Right ventricle myocardium inferior (tissue), 1 donor: Measurements from ENCODE around the gene ZNF761. TPM values are rescaled to one million over a fixed set of nuclear protein-coding genes. Genes with fewer than 3 reads are reported as not detected.
A peak's percentile ranks its signal among the peaks of the same experiment; 100 is the strongest.
"Not testable (repeated sequence)": the region's sequence is repeated elsewhere in the genome, so short reads cannot be mapped to it uniquely, and the experiment has no call there.

Source experiments
- ATAC-seq: fragments of 200-7000 bp; cut with Tn5 transposase; one replicate; pipeline ENCODE4 v1.9.1; 2020; ENCODE audit warnings: mild to moderate bottlenecking, moderate library complexity
- DNase-seq: peaks from one replicate; pipeline ENCODE4 v3.0.0; 2021; ENCODE audit errors: missing footprints
- intact Hi-C: fragments of 100-400 bp; cut with DNase I; formaldehyde crosslinking; loops from one replicate; pipeline ENCODE4 v1.11.0; 2022
- long read RNA-seq: library from polyadenylated mRNA; unstranded; transcript quantifications from one replicate; pipeline ENCODE4 v2.0.0, GENCODE V29; 2021
- total RNA-seq: library from RNA; stranded (reverse); fragmentation: NEBNext Ultra II Directional; extraction: Animal tissue kit (Norgen Biotek cat#: 25700); gene quantifications from one replicate; pipeline ENCODE4 v1.2.1, GENCODE V29; 2021
- donor health status: DM: no; HTN: yes; CAD: no; lungs with severe emphysema.

The ZNF761 gene
- 3.8 TPM for total RNA-seq
- long read RNA-seq, partial matches to known transcripts = 1 of 3 reads
- long read RNA-seq, other reads (novel, unspliced or antisense) = 2 of 3 reads

DNA sequence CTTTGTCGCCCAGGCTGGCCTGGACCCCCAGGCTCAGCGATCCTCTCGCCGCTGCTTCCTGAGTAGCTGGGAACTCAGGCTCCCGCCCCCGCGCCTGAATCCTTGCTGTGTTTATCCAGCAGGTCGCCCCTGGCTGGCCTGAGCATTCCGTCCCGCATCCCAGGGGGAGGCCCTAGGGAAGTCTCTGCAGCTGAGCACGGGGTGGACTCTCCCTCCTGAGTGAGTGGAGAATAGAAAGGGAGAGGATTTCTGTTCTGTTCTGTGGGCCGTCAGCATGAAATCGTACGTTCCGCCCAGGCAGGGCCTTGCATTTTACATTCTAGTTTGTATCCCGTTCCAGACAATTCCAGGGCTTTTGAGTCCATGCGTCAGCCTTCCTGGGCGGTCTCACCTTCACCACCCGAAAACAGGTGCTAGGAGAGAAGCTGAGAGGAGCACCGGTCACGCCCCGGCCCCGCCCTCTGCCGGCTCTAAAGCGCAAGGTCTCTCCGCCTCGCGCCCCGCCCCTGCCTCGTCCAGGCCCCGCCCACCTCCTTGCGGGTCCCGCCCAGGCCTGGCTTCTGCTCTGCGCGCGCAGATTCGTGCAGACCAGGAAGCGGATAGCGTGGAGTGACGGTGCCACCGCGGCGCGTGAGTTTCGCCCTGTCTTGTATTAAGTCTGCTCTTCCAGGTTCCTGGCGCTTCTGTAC is at the start of gene ZNF761:
Gene ZNF761 (plus strand): TSS at position 586 of the 689 bp plus-strand sequence. CDS start 15,285 bp downstream, outside the sequence.
- peak; percentile 97 for DNase-seq
- intact Hi-C loops = loop anchor here (5.0 to 10.0 kb wide), 3 partner anchors 36 to 313 kb away; partner anchors contain the start of gene ZNF813
- peak; percentile 100 for ATAC-seq

DNA sequence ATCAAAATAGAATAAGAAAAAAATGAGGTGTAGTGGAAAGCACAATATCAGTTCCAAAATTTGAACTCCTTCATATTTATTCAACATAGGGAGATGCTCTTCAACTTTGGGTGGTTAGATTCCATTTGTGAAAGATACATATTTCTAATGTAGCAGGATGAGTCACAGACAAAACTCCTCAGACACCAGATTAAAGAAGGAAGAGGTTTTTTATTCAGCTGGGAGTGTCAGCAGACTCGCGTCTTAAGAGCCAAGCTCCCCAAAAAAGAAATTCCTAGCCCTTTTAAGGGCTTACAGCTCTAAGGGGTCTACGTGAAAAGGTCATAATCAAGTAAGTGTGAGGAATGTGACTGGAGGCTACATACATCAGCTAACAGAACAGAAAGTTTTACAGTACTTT is 43.6 kb upstream of the ZNF761 start:
- no peak for ATAC-seq
- no peak for DNase-seq
- intact Hi-C loops = no loop called here

DNA sequence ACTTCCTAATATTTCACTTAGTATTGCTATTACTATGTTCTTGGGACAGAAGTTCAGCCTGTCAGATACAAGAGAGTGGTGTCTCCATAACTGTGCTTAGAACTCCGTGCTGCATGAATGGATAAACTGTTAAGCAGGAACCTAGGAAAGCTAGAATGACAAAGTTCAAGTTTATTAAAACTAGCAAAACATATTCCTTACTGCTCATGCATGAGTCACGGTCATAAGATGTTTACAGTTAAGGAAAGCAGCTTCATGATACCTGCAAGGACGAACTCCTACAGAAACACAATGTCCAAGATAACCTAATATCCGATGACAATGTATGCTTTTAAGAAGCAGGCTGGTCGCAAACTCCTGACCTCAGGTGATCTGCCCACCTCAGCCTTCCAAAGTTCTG is 42.9 kb upstream of the ZNF761 start:
- ATAC-seq (no peak), DNase-seq (no peak)
- intact Hi-C loops = no loop called here

DNA sequence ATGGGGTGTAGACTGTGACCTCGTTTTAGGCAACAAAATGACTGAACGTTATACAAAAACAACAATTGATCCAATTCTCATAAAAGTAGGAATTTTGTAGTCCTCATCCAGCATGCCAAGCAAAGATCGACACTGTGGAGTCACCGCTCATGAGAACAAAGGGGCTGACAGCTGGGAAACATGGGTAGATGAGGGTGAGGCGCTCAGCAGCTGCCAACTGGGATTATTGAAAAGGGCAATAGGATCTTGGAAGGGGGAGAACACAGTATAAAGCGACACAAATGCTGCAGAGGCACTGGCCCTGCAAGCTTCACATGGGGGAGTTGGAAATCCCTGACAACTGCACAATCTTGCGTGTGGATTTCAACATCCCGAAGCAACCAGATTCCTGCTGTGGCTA is 42.2 kb upstream of the ZNF761 start:
- intact Hi-C loops = no loop called here
- no peak for DNase-seq
- no peak for ATAC-seq

DNA sequence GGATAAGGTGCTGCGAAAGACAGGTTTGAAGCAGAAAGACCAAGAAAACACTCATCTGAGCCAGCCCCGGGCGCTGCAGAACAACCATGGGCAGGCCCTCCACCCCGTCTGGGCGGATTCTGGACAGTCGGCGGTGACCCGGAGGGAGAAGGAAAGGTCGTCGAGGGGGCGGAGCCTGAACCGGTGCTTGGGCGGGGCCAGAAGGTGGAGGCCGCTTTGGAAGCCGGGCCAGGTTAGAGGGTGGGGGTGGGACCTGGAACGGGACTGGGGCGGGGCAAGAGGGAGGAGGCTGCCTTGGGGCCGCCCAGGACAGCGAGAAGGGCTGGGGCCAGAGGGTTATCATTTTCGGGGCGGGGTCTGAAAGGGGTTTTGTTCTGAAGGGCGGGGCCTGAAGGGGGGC is 41.8 kb upstream of the ZNF761 start:
- DNase-seq = no peak
- no peak for ATAC-seq
- intact Hi-C loops = no loop called here

DNA sequence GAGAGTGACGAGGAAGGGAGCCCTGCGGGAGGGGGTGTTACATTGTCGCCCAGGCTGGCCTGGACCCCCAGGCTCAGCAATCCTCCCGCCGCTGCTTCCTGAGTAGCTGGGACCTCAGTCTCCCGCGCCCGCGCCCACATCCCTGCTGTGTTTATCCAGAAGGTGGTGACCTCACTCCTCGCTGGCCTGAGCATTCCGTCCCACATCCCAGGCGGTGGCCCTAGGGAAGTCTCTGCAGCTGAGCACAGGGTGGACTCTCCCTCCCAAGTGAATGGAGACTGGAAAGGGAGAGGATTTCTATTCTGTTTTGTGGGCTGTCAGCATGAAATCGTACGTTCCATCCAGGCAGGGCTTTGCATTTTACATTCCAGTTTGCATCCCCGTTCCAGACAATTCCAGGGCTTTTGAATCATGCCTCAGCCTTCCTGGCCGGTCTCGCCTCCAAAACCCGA is 37.2 kb upstream of the ZNF761 start:
- intact Hi-C loops = no loop called here
- DNase-seq (peak; percentile 82), ATAC-seq (peak; percentile 69)

DNA sequence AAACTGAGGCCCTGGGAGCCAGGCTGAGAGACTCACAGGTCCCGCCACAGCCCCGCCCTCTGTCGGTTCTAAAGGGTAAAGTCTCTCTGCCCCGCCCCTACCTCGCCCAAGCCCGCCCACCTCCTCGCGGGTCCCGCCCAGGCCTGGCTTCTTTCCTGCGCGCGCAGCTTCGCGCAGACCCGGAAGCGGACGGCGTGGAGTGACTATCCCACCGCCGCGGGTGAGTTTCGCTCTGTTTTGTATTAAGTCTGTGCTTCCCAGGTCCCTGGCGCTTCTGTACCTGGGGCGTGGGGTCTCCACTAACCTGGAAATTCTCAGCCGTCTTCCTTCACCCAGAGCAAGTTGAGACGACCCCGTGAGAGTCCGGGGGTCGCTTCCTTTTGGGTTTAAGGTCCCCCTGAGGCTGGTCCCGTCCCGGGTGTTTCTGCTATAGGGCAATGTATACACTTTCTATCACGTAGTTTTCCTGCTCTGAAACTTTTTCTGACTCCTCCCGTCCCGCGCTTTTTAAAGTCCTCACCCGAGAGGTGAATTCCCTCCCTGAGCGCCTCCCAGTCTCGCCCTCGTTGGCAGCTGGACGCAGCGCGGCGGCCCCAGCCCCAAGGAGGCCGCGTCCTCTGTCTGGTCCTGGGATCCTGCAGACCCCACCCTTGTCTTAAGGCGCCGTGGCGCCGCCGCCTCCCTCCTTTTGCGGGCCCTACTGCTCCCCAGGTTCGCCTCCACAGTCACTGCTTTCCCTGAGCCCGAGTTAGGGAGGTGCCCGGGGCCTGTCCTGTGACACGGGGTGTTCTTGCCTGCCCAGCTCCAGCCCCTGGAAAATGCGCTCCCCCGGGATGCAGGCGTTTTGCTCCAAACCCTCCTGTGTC is 36.6 kb upstream of the ZNF761 start, which contains the start of gene ZNF765:
Gene ZNF765 (plus strand): TSS at position 176 of the 866 bp plus-strand sequence. CDS start 2,867 bp downstream, outside the sequence.
- ATAC-seq (peak; percentile 100), DNase-seq (peak; percentile 98)
- intact Hi-C loops = no loop called here

DNA sequence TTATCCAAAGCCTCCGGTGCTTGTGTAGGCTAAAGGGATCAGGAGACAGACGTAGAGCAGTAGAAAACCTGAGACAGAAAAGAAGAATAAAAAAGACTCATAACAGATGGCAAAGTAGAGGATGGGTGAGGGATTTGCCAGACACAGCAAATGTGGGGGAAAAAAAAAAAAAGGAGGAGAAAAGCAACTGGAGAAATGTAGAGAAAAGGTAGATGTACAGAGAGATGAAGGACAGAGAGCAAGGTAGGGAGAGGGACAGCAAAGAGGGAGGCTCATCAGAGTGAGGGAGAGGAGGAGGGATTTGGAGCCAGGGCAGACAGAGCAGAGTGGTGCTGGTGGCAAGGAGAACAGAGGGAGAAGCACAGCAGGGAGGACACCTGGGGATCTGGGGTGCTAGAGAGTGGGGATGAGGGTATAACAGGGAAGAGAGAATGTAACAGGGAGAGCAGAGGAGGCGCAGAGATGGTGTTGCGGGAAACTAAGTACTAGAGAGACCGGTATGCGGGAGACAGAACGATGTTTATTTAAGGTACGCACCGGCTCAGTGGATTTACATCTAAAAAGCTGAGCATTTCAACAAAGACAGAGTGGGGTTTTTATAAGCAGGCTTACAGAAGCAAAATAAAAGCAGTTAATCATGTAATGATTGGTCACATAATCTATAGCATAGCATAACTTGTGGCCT is 35.8 kb upstream of the ZNF761 start:
- intact Hi-C loops, DNase-seq, ATAC-seq: not testable (repeated sequence)

DNA sequence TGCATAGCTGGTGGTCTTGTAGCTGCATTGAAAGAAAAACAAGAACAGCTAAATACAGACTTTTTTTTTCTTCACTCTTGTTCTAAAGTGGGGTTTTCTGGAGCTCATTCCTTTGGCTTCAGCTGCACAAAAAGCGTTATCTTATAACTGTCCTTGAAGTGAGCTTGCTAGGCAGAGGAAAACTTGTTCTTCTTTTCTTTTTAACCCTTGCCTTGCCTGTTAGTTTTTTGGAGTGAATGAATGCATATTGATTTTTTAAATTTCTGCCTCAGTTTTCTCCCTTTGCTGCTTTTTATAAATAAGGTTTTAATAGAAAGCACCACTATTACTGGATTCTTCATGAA is 35.3 kb upstream of the ZNF761 start:
- intact Hi-C loops = no loop called here
- DNase-seq (no peak), ATAC-seq (no peak)

DNA sequence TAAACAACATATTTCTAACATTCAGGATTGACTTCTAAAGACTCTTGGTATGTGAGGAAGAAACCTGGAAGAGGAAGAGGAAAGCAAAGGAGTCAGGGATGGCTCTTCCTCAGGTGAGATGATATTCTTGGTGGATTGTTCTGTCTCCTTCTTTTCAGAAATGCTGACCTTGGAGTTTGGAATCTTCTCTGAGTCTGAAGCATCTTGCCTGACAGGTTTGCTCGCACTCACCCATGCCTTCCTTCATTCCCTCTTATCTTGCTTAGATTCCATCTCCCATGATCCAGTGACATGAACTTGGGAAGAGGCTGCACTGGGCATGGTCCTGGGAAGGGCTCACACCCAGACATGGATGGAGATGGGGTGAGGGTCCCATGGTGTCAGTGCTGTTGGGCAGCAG is 33.9 kb upstream of the ZNF761 start:
- DNase-seq, ATAC-seq, intact Hi-C loops: not testable (repeated sequence)

DNA sequence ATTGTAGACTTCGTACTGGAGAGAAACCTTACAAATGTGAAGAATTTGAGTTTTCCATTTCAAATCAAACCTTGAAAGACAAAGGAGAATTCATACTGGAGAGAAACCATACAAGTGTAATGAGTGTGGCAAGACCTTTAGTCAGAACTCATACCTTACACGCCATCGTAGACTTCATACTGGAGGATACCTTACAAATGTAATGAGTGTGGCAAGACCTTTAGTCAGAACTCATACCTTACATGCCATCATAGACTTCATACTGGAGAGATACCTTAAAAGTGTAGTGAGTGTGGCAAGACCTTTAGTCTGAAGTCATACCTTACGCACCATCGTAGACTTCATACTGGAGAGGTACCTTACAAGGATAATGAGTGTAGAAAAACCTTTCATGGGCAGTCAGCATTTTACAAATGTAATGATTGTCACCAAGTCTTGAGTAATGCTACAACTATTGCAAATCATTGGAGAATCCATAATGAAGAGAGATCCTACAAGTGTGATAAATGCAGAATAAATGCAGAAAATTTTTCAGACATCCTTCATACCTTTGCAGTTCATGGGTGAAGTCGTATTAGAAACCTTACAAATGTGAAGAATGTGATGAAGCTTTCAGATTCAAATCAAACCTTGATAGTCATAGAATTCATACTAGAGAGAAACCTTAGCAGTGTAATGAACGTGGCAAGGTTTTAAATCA is 22.1 kb upstream of the ZNF761 start:
- intact Hi-C loops = no loop called here
- DNase-seq (no peak), ATAC-seq (no peak)

DNA sequence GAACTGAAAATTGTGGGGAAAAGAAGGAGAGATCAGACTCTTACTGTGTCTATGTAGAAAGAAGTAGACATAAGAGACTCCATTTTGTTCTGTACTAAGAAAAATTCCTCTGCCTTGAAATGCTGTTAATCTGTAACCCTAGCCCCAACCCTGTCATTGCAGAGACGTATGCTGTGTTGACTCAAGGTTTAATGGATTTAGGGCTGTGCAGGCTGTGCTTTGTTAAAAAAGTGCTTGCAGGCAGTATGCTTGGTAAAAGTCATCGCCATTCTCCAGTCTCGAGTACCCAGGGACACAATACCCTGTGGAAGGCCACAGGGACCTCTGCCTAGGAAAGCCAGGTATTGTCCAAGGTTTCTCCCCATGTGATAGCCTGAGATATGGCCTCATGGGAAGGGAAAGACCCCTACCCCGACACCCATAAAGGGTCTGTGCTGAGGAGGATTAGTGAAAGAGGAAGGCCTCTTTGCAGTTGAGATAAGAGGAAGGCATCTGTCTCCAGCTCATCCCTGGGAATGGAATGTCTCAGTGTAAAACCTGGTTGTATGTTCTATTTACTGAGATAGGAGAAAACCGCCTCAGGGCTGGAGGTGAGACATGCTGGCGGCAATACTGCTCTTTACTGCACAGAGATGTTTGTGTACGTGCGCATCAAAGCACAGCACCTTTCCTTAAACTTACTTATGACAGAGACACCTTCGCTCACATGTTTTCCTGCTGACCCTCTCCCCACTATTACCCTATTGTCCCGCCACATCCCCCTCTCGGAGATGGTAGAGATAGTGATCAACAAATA is 11.1 kb upstream of the ZNF761 start:
- DNase-seq, ATAC-seq, intact Hi-C loops: not testable (repeated sequence)

DNA sequence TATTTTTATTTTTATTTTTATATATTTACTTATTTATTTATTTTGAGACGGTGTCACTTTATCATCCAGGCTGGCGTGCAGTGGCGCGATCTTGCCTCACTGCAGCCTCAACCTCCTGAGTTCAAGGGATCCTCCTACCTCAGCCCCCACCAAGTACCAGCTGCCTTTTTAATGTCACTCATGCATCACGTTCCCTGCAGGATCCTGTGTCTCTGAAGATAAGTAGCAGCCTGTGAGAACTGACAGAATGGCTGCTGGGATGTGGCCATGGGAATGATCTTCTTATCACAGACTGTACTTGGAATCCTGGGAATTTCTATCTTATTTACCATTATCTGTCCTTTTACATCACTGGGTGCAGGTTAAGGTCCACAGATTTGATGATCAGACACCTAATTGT is 9.2 kb upstream of the ZNF761 start:
- no peak for DNase-seq
- intact Hi-C loops = no loop called here
- ATAC-seq = no peak

DNA sequence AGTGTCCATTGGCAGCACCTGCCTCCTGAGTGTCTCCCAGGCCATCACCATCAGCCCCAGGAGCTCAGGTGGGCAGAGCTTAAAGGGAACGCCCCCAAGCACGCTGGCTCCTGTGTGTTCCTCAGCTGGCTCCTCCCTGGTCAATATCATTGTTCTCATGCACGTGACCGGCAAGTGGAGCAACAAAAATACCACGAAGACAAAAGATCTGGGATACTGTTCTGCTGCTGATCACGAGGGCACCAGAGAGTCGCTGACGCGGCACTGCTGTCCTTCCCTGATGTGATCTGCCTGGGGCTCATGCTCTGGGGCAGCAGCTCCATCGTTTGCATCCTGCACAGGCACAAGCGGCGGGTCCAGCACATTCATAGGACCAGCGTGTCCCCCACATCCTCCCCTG is 8.7 kb upstream of the ZNF761 start:
- ATAC-seq = peak; percentile 35
- DNase-seq, intact Hi-C loops: not testable (repeated sequence)

DNA sequence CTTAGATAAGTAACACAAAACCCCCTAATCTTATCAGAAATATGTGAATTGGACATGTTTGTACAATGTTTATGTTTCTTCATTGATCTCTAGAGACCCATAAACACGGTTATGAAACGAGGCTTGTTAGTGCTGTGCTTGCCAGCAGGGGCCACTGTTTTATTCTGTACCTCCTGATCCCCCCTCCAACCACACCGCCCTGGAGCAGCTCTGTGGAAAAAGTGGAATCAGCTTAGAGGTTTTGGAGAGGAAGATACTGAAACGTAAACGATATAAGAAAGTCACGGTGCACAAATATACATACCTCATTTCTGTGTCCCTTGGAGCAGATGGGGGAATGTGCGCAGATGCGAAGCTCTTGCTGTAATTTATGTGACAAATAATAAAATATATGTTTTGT is 8.1 kb upstream of the ZNF761 start:
- DNase-seq, intact Hi-C loops: not testable (repeated sequence)
- ATAC-seq = peak; percentile 54

DNA sequence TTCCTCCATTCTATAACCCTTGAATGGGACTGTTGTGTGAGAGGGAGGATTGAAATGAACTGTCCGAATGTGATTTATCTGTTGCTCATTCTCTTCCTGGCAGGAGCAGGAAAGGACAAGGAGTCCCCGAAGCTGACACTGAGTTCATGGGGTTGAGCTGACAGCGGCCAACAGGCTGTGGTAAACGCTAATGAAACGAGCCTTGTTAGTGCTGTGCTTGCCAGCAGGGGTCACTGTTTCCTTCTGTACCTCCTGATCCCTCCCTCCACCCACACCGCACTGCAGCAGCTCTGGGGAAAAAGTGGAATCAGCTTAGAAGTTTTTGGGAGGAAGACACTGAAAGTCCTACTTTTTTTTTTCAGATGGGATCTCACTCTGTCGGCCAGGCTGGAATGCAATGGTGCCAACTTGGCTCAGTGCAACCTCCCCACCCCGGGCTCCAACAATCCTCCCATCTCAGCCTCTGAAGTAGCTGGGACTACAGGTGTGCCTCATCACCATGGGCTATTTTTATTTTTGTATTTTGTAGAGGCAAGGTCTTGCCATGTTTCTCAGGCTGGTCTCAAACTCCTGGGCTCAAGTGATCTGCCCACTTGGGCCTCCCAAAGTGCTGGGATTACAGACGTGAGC is 6.7 kb upstream of the ZNF761 start:
- ATAC-seq (peak; percentile 79), DNase-seq (peak; percentile 74)
- intact Hi-C loops = no loop called here

DNA sequence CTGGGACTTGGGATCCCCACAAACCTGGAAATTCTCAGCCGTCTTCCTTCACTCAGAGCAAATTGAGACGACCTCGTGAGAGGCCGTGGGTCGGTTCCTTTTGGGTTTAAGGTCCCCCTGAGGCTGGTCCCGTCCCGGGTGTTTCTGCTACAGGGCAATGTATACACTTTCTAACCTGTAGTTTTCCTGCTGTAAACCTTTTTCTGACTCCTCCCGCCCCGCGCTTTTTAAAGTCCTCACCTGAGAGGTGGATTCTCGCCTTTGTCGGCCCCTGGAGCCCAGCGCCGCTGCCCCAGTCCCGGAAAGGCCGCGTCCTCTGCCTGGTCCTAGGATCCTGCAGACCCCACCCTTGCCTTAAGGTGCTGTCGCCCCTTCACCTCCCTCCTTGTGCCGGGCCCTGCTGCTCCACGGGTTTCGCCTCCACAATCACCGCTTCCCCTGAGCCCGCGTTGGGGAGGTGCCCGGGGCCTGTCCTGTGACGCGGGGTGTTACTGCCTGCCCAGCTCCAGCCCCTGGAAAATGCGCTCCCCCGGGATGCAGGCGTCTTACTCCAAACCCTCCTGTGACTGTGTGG is 391 bp downstream of the ZNF761 start:
- DNase-seq (peak; percentile 68), ATAC-seq (peak; percentile 15)
- intact Hi-C loops = loop anchor here (5.0 to 10.0 kb wide), 3 partner anchors 35 to 313 kb away; partner anchors contain the start of gene ZNF813
